Dendritic cell treated with granulocyte-macrophage colony-stimulating factor and Interleukin-4, amounts not matched to agents 40 ng/mL and 50 ng/mL, for 4 days (primary cell): ENCODE measurements around the gene P4HA2.

Experiments used
- H3K27ac Mint-ChIP-seq: one replicate; pipeline ENCODE4 v1.8.0; 2022; ENCODE audit warnings: mild to moderate bottlenecking, mixed read lengths
- H3K27me3 Mint-ChIP-seq: one replicate; pipeline ENCODE4 v1.8.0; 2022; ENCODE audit warnings: mild to moderate bottlenecking, mixed read lengths
- H3K36me3 Mint-ChIP-seq: one replicate; pipeline ENCODE4 v1.8.0; 2022; ENCODE audit warnings: low read depth, mixed read lengths
- H3K4me1 Mint-ChIP-seq: one replicate; pipeline ENCODE4 v1.8.0; 2022; ENCODE audit warnings: low read depth, mixed read lengths
- H3K4me3 Mint-ChIP-seq: one replicate; pipeline ENCODE4 v1.8.0; 2022; ENCODE audit warnings: mild to moderate bottlenecking, moderate library complexity, mixed read lengths
- H3K9me3 Mint-ChIP-seq: one replicate; pipeline ENCODE4 v1.8.0; 2022; ENCODE audit warnings: mixed read lengths
- intact Hi-C: fragments of 100-400 bp; cut with micrococcal nuclease; formaldehyde crosslinking; loops from one replicate; pipeline ENCODE4 v1.15.0; 2022

P4HA2 gene

GRCh38 chr5:132259069-132259851, 31.6 kb upstream of the P4HA2 start:
- Mint-ChIP-seq H3K36me3 (no peaks in the 10 kb centered on the region), H3K4me1 (peaks cover 50% of the 10 kb centered on the region), H3K27me3 (peaks cover 39% of the 10 kb centered on the region), H3K27ac (peak overlapping the region; percentile 71), H3K9me3 (no peaks in the 10 kb centered on the region), H3K4me3 (no peak overlapping the region)
- intact Hi-C loops: no loop called here

GRCh38 chr5:132258102-132259068, 30.7 kb upstream of the P4HA2 start:
- Mint-ChIP-seq H3K4me1 (peaks cover 49% of the 10 kb centered on the region), H3K9me3 (no peaks in the 10 kb centered on the region), H3K4me3 (peak overlapping the region; percentile 62), H3K27me3 (peaks cover 42% of the 10 kb centered on the region), H3K27ac (peak overlapping the region; percentile 71), H3K36me3 (no peaks in the 10 kb centered on the region)
- intact Hi-C loops: no loop called here

GRCh38 chr5:132257131-132258101, 29.8 kb upstream of the P4HA2 start, which contains the start of gene PDLIM4:
PDLIM4 (plus strand) TSS chr5:132257696; CDS start chr5:132257735, 39 bp downstream.
- intact Hi-C loops: no loop called here

GRCh38 chr5:132256783-132257130, 29.1 kb upstream of the P4HA2 start:
- no peaks in the 10 kb centered on the region for H3K36me3 Mint-ChIP-seq
- H3K4me3 Mint-ChIP-seq: no peak overlapping the region
- peaks cover 45% of the 10 kb centered on the region for H3K4me1 Mint-ChIP-seq
- H3K27me3 Mint-ChIP-seq: peaks cover 42% of the 10 kb centered on the region
- intact Hi-C loops: no loop called here
- no peak overlapping the region for H3K27ac Mint-ChIP-seq
- H3K9me3 Mint-ChIP-seq: no peaks in the 10 kb centered on the region

More at GRCh38 chr5:132257131-132258101, 29.8 kb upstream of the P4HA2 start, which contains the start of gene PDLIM4:
- H3K27me3 Mint-ChIP-seq: peaks cover 42% of the 10 kb centered on the region
- peak within 1 kb of the TSS; percentile 71 for H3K27ac Mint-ChIP-seq
- no peaks in the 10 kb centered on the region for H3K36me3 Mint-ChIP-seq
- H3K4me3 Mint-ChIP-seq: peak within 1 kb of the TSS; percentile 62
- peaks cover 49% of the 10 kb centered on the region for H3K4me1 Mint-ChIP-seq
- no peaks in the 10 kb centered on the region for H3K9me3 Mint-ChIP-seq

GRCh38 chr5:132256086-132256782, 28.6 kb upstream of the P4HA2 start:
- H3K27me3 Mint-ChIP-seq: peaks cover 42% of the 10 kb centered on the region
- H3K27ac Mint-ChIP-seq: no peak overlapping the region
- no peaks in the 10 kb centered on the region for H3K36me3 Mint-ChIP-seq
- peaks cover 46% of the 10 kb centered on the region for H3K4me1 Mint-ChIP-seq
- no peaks in the 10 kb centered on the region for H3K9me3 Mint-ChIP-seq
- no peak overlapping the region for H3K4me3 Mint-ChIP-seq
- intact Hi-C loops: no loop called here

GRCh38 chr5:132254321-132254977, 26.8 kb upstream of the P4HA2 start:
- H3K27ac Mint-ChIP-seq: no peak overlapping the region
- intact Hi-C loops: no loop called here
- H3K9me3 Mint-ChIP-seq: no peaks in the 10 kb centered on the region
- H3K27me3 Mint-ChIP-seq: peaks cover 43% of the 10 kb centered on the region
- H3K4me1 Mint-ChIP-seq: peaks cover 38% of the 10 kb centered on the region
- no peak overlapping the region for H3K4me3 Mint-ChIP-seq
- H3K36me3 Mint-ChIP-seq: no peaks in the 10 kb centered on the region

GRCh38 chr5:132253452-132254320, 26.0 kb upstream of the P4HA2 start:
- Mint-ChIP-seq H3K27me3 (peaks cover 41% of the 10 kb centered on the region), H3K36me3 (no peaks in the 10 kb centered on the region), H3K9me3 (no peaks in the 10 kb centered on the region), H3K4me1 (peaks cover 31% of the 10 kb centered on the region), H3K4me3 (no peak overlapping the region), H3K27ac (no peak overlapping the region)
- intact Hi-C loops: no loop called here

GRCh38 chr5:132253008-132253441, 25.4 kb upstream of the P4HA2 start:
- Mint-ChIP-seq H3K9me3 (no peaks in the 10 kb centered on the region), H3K36me3 (no peaks in the 10 kb centered on the region), H3K4me1 (peaks cover 24% of the 10 kb centered on the region), H3K27ac (peak overlapping the region; percentile 25), H3K27me3 (peaks cover 37% of the 10 kb centered on the region), H3K4me3 (no peak overlapping the region)
- intact Hi-C loops: no loop called here

GRCh38 chr5:132251220-132251725, 23.6 kb upstream of the P4HA2 start:
- Mint-ChIP-seq H3K27me3 (peaks cover 25% of the 10 kb centered on the region), H3K27ac (peak overlapping the region; percentile 72), H3K4me1 (peaks cover 21% of the 10 kb centered on the region), H3K36me3 (no peaks in the 10 kb centered on the region), H3K4me3 (no peak overlapping the region), H3K9me3 (peaks cover 7% of the 10 kb centered on the region)
- intact Hi-C loops: no loop called here

- no peaks in the 10 kb centered on the region for H3K36me3 Mint-ChIP-seq
- peaks cover 14% of the 10 kb centered on the region for H3K9me3 Mint-ChIP-seq
- H3K27me3 Mint-ChIP-seq: peaks cover 21% of the 10 kb centered on the region
- H3K4me3 Mint-ChIP-seq: no peak overlapping the region
- H3K4me1 Mint-ChIP-seq: peaks cover 21% of the 10 kb centered on the region
- intact Hi-C loops: no loop called here
- H3K27ac Mint-ChIP-seq: peak overlapping the region; percentile 72
These were observed 22.9 kb upstream of the P4HA2 start for GRCh38 chr5:132250547-132250946.

- peaks cover 19% of the 10 kb centered on the region for H3K27me3 Mint-ChIP-seq
- H3K36me3 Mint-ChIP-seq: no peaks in the 10 kb centered on the region
- intact Hi-C loops: no loop called here
- no peak overlapping the region for H3K4me3 Mint-ChIP-seq
- H3K4me1 Mint-ChIP-seq: peaks cover 15% of the 10 kb centered on the region
- H3K9me3 Mint-ChIP-seq: peaks cover 31% of the 10 kb centered on the region
- H3K27ac Mint-ChIP-seq: no peak overlapping the region
These were observed 19.2 kb upstream of the P4HA2 start for GRCh38 chr5:132246806-132247205.
